Fibroblast of the aortic adventitia (primary cell): ENCODE data around the gene CLRN1. TPM values are rescaled to one million over a fixed set of nuclear protein-coding genes. Genes with fewer than 3 reads are reported as not detected.
"Not testable (repeated sequence)": the region's sequence is repeated elsewhere in the genome, so short reads cannot be mapped to it uniquely, and the experiment has no call there.

Experiments used
- DNase-seq: peaks from one replicate; pipeline ENCODE4 v3.0.0-alpha.2; 2010; ENCODE audit warnings: low read depth
- H3K4me3 ChIP-seq: 2 replicates; pipeline ENCODE4 v1.5.1; 2011; ENCODE audit warnings: low read depth, mild to moderate bottlenecking, control low read depth, low read length, moderate library complexity
- CTCF ChIP-seq: IDR thresholded peaks from 2 replicates; pipeline ENCODE4 v1.5.1; 2011; ENCODE audit warnings: mild to moderate bottlenecking, low read length, control low read depth, inconsistent platforms; ENCODE audit not compliant: insufficient read depth
- total RNA-seq: library from RNA; depleted of rRNA; stranded (reverse); fragments of >200 nt; gene quantifications from 2 replicates; pipeline ENCODE4 v1.2.3, GENCODE V29; 2012; ENCODE audit warnings: low replicate concordance

CLRN1 gene
- total RNA-seq, 1 donor, result not detected

GRCh38 chr3:151002003-151002981 is 29.8 kb upstream of the CLRN1 start:
- TF ChIP-seq CTCF, result no peak
- DNase-seq, result no peak

GRCh38 chr3:150998996-150999395 is 26.5 kb upstream of the CLRN1 start:
- TF ChIP-seq CTCF, result no peak
- no peak for DNase-seq
- no peak overlapping the region for H3K4me3 ChIP-seq

More at GRCh38 chr3:151002003-151002981, 29.8 kb upstream of the CLRN1 start:
- no peak overlapping the region for H3K4me3 ChIP-seq

GRCh38 chr3:150996731-150997130 is 24.2 kb upstream of the CLRN1 start:
- DNase-seq, result no peak
- no peak for TF ChIP-seq CTCF
- H3K4me3 ChIP-seq, result no peak overlapping the region

GRCh38 chr3:150995510-150995909 is 23.0 kb upstream of the CLRN1 start:
- TF ChIP-seq CTCF, result no peak
- no peak overlapping the region for H3K4me3 ChIP-seq
- DNase-seq, result no peak

- no peak for DNase-seq
- H3K4me3 ChIP-seq, result no peak overlapping the region
- TF ChIP-seq CTCF, result no peak
Observed at GRCh38 chr3:150989208-150989607, 16.7 kb upstream of the CLRN1 start.

- not testable (repeated sequence) for DNase-seq
Observed at GRCh38 chr3:150988395-150988794, 15.9 kb upstream of the CLRN1 start.

GRCh38 chr3:150985711-150986110 is 13.2 kb upstream of the CLRN1 start:
- no peak for TF ChIP-seq CTCF
- no peak overlapping the region for H3K4me3 ChIP-seq
- DNase-seq, result no peak

More at GRCh38 chr3:150988395-150988794, 15.9 kb upstream of the CLRN1 start:
- not testable (repeated sequence) for H3K4me3 ChIP-seq
